ENCODE results near the gene TMCO1.
"Not testable (repeated sequence)": the region's sequence is repeated elsewhere in the genome, so short reads cannot be mapped to it uniquely, and the experiment has no call there.

TMCO1 gene

DNA sequence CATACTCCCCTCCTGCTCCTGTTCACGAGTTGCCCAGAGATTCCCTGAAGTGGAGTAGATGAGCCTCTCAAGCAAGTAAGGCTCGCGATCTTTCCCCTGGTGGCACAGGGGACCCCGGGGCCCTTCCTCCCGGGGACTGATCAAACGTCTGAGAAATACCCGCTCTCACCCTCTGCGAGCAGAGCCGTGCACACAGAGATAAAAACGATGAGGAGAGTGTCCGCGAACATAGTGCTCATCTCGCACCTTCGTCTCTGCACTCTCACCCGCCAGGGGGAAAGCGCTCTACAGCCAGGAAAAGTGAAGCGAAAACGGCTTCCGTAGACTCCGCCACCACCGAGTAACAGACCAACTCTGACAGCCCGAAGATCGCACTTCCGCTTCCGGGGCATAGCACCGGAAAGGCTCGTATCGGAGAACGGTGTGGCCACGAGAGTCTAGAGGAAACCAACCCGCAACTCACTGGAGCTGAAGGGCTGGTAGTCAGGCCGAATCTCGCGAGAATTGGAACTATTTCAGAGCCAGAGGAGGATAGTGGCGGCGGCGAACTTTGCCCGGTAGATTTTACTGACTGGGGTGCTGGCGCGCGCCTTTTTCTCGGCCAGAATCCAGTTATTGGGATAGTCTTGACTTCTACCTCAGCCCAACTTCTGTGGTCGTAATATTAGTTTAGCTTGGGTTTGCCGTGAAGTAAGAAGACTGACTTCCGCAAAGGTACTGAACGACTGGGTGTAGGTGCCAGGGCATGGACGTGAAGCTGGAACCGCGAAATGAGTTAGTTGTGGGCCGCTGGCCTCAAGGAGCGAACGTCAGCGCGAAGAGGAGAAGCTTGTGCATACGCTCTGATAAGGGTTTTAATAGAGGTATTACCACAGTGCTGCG lies at the start of gene TMCO1:
Gene TMCO1 (minus strand): TSS at position 356 of the 882 bp plus-strand sequence. CDS start 117 bp downstream, at position 239.
- peak; percentile 91 for DNase-seq (ENCODE audit: low read depth)

DNA sequence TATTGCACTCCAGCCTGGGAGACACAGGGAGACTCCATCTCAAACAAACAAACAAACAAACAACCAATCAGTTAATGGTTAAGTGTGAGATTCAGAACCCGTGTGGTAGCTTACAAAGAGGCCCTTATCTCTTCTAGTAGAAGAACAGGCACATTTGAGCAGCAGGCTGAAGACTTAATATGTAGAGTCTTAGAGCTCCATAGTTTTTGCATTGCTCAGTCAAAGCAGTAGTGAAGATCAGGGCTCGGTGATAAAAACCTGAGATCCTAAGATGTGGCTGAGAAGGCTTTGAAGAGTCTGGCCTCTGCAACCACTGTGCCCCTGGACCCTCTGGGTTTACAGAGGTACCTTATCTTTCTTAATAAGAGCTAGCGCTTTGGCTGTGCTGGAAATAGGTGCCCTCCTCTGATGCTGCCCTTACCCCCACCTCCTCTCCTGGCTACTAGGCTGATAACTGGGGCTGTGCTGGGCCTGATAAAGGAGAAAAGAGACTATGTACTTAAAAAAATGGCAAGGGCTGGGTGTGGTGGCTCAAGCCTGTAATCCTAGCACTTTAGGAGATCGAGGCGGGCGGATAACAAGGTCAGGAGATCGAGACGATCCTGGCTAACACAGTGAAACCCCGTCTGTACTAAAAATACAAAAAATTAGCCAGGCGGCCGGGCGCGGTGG lies 48.3 kb upstream of the TMCO1 start:
- no peak for DNase-seq (ENCODE audit: low read depth)

- no peak for DNase-seq (ENCODE audit: low read depth)
Observed at GRCh38 chr1:165816157-165816556, 47.5 kb upstream of the TMCO1 start.

DNA sequence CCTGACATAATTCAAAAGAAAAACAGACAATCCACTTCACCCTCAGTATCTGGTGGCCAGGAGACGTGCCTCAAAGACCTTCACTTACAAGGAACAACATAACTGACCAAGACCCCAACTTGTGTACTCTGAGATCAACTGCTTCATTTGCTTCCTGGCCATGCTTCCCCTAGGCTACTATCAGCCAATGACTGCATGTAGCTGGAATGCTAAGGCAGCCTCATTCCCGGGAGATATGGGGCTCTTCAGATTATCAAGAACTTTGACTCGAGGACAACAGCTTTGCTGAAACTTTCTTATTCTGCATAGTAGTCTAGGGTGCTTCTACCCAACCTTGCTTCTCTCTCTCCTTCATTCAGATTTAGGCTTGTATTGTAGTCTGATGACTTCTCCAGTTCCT lies 47.1 kb upstream of the TMCO1 start:
- no peak for DNase-seq (ENCODE audit: low read depth)

GRCh38 chr1:165807613-165808012 lies 38.9 kb upstream of the TMCO1 start:
- DNase-seq (ENCODE audit: low read depth), result no peak

DNA sequence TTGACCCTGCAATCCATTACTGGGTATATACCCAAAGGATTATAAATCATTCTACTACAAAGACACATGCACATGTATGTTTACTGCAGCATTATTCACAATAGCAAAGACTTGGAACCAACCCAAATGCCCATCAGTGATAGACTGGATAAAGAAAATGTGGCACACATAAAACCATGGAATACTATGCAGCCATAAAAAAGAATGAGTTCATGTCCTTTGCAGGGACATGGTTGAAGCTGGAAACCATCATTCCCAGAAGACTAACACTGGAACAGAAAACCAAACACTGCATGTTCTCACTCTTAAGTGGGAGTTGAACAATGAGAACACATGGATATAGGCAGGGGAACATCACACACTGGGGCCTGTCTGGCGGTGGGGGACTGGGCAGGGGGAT lies 35.8 kb upstream of the TMCO1 start:
- not testable (repeated sequence) for DNase-seq (ENCODE audit: low read depth)

DNA sequence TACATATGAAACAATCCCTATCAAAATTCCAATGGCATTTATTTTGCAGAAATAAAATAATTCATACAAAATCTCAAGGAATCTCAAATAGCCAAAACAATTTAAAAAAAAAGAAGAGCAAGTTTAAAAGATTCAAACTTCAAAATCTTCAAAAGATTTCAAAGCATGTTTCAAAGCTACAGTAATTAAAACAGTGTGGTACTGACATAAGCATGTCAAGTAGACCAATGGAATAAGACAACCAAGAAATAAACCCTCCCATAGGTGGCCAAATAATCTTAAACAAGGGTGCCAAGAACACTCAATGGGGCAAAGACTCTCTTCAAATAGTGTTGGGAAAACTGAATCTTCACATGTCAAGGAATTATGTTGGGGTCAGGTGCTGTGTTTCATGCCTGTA lies 30.7 kb upstream of the TMCO1 start:
- DNase-seq (ENCODE audit: low read depth), result no peak

DNA sequence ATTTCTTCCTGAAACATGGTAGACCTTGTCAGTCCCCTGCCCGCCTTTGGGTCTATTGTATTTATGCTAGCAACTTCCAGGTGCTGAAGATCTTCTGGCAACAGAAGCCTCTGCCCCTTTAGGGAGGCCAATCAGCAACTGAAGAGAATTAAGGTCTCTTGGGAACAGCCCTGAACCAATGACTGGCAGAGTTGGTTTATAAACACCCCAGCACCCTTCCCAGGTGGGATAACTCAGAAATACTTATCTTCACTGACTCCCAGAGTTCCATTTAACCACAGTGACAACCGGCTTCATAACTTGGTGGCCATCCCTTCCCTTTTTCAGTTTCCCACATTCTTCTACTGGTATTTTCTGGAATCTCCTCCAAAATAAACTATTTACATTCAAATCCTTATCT lies 27.2 kb upstream of the TMCO1 start:
- DNase-seq (ENCODE audit: low read depth), result no peak

- DNase-seq (ENCODE audit: low read depth), result no peak
Observed at GRCh38 chr1:165793951-165794350, 25.3 kb upstream of the TMCO1 start.

DNA sequence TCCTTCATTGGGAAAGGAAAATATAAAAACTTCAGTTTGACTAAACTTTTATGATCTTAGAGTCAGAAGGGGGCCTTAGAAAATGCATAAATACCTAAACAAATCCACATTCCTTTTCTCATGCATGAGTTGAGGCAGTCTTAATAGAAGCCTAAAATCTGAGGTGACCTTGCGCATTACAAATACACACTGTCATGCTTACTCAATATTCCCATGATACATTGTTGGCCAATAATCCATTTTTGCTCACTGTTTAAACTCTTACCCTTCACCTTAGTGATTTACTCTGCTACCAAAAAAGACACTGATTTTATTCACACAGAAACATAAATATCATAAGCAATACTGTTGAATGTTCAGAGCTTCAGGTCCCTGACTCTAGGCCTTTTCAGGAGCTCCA lies 19.1 kb upstream of the TMCO1 start:
- no peak for DNase-seq (ENCODE audit: low read depth)

DNA sequence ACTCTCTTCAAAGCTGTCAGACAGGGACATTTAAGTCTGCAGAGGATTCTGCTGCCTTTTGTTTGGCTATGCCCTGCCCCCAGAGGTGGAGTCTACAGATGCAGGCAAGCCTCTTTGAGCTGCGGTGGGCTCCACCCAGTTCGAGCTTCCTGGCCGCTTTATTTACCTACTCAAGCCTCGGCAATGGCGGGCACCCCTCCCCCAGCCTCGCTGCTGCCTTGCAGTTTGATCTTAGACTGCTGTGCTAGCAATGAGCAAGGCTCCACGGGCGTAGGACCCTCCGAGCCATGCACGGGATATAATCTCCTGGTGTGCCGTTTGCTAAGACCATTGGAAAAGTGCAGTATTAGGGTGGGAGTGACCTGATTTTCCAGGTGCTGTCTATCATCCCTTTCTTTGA lies 14.9 kb upstream of the TMCO1 start:
- DNase-seq (ENCODE audit: low read depth), result not testable (repeated sequence)

DNA sequence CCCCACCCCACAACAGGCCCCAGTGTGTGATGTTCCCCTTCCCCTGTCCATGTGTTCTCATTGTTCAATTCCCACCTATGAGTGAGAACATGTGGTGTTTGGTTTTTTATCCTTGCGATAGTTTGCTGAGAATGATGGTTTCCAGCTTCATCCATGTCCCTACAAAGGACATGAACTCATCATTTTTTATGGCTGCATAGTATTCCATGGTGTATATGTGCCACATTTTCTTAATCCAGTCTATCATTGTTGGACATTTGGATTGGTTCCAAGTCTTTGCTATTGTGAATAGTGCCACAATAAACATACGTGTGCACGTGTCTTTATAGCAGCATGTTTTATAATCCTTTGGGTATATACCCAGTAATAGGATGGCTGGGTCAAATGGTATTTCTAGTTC lies 9.5 kb upstream of the TMCO1 start:
- DNase-seq (ENCODE audit: low read depth), result not testable (repeated sequence)

DNA sequence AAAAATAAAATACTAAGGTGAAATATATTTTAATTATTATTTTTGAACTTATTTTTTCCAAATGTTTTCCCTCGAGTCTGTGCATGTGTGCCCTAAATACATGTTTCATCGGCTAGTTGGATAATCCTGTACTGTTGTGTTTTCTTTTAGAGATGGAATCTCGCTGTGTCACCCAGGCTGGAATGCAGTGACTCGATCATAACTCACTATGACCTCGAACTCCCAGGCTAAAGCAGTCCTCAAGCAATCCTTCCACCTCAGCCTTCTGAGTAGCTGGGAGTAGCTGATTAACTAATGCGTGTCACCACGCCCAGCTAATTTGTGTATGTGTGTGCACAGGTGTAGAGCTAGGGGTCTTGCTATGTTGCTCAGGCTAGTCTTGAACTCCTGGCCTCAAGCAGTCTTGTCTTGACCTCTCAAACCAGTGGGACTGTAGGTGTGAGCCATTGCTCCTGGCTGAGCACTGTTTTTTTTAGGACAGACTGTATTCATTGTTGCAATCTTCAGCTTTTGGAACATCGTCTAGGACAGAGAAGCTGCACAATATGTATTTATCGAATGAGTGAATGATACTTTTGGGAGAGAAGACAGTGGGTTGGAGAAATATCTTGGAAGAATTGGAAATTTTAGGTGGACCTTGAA lies 4.8 kb upstream of the TMCO1 start:
- DNase-seq (ENCODE audit: low read depth), result no peak

DNA sequence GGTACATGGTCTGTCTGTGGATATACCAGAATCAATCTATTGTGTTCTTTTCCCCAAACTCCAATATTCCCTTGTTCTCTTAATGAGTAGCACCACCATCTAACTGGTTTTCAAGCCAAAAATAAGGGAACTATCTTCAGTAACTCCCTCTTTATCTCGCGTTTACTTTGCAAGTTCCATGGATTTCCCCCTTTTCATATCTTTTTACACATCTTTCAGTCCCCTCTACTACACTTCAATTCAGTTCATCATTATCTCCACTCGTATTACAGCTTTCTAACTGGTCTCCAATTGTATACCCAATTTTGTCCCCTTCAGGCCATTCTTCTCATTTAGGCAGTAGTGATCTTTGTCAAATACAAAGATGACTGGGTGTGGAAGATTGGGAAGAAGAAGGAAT lies 4.1 kb upstream of the TMCO1 start:
- no peak for DNase-seq (ENCODE audit: low read depth)

GRCh38 chr1:165764277-165764676 lies 4.4 kb downstream of the TMCO1 start:
- no peak for DNase-seq (ENCODE audit: low read depth)

- DNase-seq (ENCODE audit: low read depth), result no peak
Observed at GRCh38 chr1:165763442-165763841, 5.2 kb downstream of the TMCO1 start.

DNA sequence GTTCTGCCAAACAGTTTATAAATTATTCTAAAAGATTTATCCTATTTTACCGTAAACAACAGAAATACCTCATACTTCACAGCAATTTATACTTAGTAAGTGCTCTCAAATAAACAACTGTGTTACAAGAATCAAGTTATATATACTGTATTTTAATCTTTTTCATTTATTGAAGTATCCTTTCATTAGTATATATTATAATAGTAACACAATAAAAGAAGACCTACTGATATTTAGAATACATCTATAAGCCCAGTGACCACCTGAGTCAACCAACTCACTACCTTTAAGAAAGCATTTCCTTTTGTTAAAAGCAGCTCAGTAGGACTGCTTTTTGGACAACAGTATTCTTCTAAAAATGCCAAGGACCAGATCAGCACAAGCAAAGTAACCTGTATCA lies 5.9 kb downstream of the TMCO1 start:
- no peak for DNase-seq (ENCODE audit: low read depth)

DNA sequence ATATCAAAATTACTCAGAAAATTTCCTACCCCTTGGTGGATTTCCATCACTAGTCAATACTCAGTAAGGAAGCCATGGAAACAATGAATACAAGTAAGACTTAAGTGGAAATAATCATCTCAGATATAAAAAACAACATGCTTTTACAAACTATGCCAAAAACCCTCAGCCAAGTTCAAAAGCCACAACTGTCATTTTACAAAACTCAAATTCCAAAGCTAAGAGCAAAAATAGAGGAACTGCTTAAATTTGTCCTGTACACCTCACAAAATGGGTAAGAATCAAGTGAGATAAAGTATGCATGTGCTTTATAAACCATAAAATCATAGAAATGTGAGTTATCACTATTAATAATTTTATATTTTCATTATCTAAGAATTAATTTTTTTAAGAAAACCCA lies 9.6 kb downstream of the TMCO1 start:
- DNase-seq (ENCODE audit: low read depth), result no peak

GRCh38 chr1:165755393-165756010 lies 13.2 kb downstream of the TMCO1 start:
- DNase-seq (ENCODE audit: low read depth), result no peak

GRCh38 chr1:165753934-165754333 lies 14.7 kb downstream of the TMCO1 start:
- DNase-seq (ENCODE audit: low read depth), result no peak

GRCh38 chr1:165748550-165748949 lies 20.1 kb downstream of the TMCO1 start:
- no peak for DNase-seq (ENCODE audit: low read depth)

DNA sequence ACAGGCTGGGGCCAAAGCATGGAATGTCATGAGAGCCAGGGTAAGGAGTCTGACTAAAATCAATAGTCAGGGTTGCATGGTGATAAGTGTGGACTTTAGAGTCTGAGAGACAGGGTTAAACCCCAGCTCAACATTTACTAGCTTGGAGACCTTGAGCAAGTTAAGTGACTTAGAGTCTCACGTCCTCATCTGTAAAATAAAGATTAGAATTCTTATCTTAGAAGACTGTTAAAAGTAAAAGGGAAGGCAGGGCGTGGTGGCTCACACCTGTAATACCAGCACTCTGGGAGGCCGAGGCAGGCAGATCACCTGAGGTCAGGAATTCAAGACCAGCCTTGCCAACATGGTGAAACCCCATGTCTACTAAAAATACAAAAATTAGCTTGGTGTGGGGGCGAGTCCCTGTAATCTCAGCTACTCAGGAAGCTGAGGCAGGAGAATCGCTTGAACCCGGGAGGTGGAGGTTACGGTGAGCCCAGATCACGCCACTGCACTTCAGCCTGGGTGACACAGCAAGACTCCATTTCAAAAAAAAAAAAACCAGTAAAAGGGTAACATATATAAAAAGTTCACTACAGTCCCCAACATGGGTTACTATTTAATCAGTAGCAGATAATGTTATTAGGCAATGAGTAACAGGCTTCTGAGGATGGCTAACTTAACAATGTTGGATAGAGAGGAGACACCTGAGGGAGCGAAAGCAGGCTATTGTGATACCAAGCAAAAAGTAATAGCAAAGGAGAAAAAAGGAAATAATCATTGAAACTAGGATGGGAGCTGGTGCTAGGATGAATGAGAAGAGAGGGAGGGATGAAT lies 20.8 kb downstream of the TMCO1 start:
- no peak for DNase-seq (ENCODE audit: low read depth)

All from activated T-helper 1 cell treated with Interleukin-2 at 50 U/mL for 16 hours (primary cell).